Activated CD8-positive, alpha-beta memory T cell treated with anti-CD3 and anti-CD28 coated beads for 48 hours (primary cell): Measurements from ENCODE around the gene CAMK2G.
"Not testable (repeated sequence)": the region's sequence is repeated elsewhere in the genome, so short reads cannot be mapped to it uniquely, and the experiment has no call there.

Experiments
- DNase-seq, 3 experiments: peaks; one replicate each; pipeline ENCODE4 v3.0.0-alpha.2; 2020; ENCODE audit warnings: low read depth in 2 of 3, low spot score in 2 of 3

Gene CAMK2G

GRCh38 chr10:73797324-73798025, 76.9 kb downstream of the CAMK2G start:
- DNase-seq: no peak

GRCh38 chr10:73796766-73797165, 77.6 kb downstream of the CAMK2G start:
- DNase-seq: no peak

GRCh38 chr10:73796035-73796434, 78.3 kb downstream of the CAMK2G start:
- not testable (repeated sequence) for DNase-seq

GRCh38 chr10:73795491-73795890, 78.9 kb downstream of the CAMK2G start:
- not testable (repeated sequence) for DNase-seq

- DNase-seq: no peak
Measured at GRCh38 chr10:73793456-73793855, 80.9 kb downstream of the CAMK2G start.

- no peak for DNase-seq
Measured at GRCh38 chr10:73791871-73792400, 82.4 kb downstream of the CAMK2G start.

- no peak for DNase-seq
Measured at GRCh38 chr10:73790886-73791625, 83.3 kb downstream of the CAMK2G start.

- no peak for DNase-seq
Measured at GRCh38 chr10:73789659-73790055, 84.7 kb downstream of the CAMK2G start.

GRCh38 chr10:73788864-73789658, 85.3 kb downstream of the CAMK2G start:
- DNase-seq: no peak

- not testable (repeated sequence) for DNase-seq
Measured at GRCh38 chr10:73787031-73787800, 87.1 kb downstream of the CAMK2G start.

GRCh38 chr10:73786512-73786885, 87.9 kb downstream of the CAMK2G start:
- DNase-seq: no peak

GRCh38 chr10:73785721-73786511, 88.4 kb downstream of the CAMK2G start:
- DNase-seq: no peak

GRCh38 chr10:73785211-73785720, 89.1 kb downstream of the CAMK2G start, which contains the start of gene ZSWIM8:
ZSWIM8 (plus strand) TSS chr10:73785606; CDS start chr10:73785879, 273 bp downstream.
- peak; percentile 74 to 77 (median 75) for DNase-seq

GRCh38 chr10:73782749-73783085, 91.6 kb downstream of the CAMK2G start:
- DNase-seq: no peak

- DNase-seq: peak; percentile 73 to 85 (median 80)
Measured at GRCh38 chr10:73781879-73782748, 92.2 kb downstream of the CAMK2G start, which contains the start of gene CHCHD1. CHCHD1 (plus strand) TSS chr10:73782048; CDS start chr10:73782076, 28 bp downstream.

- DNase-seq: no peak
Measured at GRCh38 chr10:73781548-73781878, 92.8 kb downstream of the CAMK2G start.

GRCh38 chr10:73780966-73781365, 93.4 kb downstream of the CAMK2G start:
- no peak for DNase-seq

GRCh38 chr10:73780301-73780700, 94.1 kb downstream of the CAMK2G start:
- no peak for DNase-seq
